Testis (tissue), 2 donors: ENCODE results near the gene SNAP47.

Source experiments
- POLR2A ChIP-seq: fragments of 450-650 bp; IDR thresholded peaks from one replicate; pipeline ENCODE4 v1.6.1; 2017; ENCODE audit warnings: antibody characterized with exemption, mild to moderate bottlenecking, moderate library complexity
- TF ChIP-seq, protein P1 (sequence below), 3 experiments: fragments of 450-650 bp in 2 of 3; fragments of 200-600 bp in 1 of 3; sonication (generic) in 1 of 3; IDR thresholded peaks; one replicate each; pipeline ENCODE4 v1.5.1; 2016 to 2019; ENCODE audit warnings: antibody characterized with exemption in 3 of 3, mild to moderate bottlenecking in 2 of 3, moderate library complexity in 1 of 3

- TF ChIP-seq, protein P1, sequence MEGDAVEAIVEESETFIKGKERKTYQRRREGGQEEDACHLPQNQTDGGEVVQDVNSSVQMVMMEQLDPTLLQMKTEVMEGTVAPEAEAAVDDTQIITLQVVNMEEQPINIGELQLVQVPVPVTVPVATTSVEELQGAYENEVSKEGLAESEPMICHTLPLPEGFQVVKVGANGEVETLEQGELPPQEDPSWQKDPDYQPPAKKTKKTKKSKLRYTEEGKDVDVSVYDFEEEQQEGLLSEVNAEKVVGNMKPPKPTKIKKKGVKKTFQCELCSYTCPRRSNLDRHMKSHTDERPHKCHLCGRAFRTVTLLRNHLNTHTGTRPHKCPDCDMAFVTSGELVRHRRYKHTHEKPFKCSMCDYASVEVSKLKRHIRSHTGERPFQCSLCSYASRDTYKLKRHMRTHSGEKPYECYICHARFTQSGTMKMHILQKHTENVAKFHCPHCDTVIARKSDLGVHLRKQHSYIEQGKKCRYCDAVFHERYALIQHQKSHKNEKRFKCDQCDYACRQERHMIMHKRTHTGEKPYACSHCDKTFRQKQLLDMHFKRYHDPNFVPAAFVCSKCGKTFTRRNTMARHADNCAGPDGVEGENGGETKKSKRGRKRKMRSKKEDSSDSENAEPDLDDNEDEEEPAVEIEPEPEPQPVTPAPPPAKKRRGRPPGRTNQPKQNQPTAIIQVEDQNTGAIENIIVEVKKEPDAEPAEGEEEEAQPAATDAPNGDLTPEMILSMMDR (IDR thresholded peaks at IDR 0.05), result no peak
- TF ChIP-seq POLR2A, result no peak
Measured at GRCh38 chr1:227809026-227809425, 73.8 kb downstream of the SNAP47 start.
